Left ventricle myocardium inferior (tissue), 1 donor: Measurements from ENCODE around the gene ECHDC3. TPM values are rescaled to one million over a fixed set of nuclear protein-coding genes. Genes with fewer than 3 reads are reported as not detected.

Experiments
- DNase-seq: peaks from one replicate; pipeline ENCODE4 v3.0.0-alpha.2; 2020
- H3K27ac ChIP-seq: fragments of 200-600 bp; replicated peaks from 2 replicates; pipeline ENCODE4 v1.8.0; 2021
- H3K27me3 ChIP-seq: fragments of 200-600 bp; 2 replicates; pipeline ENCODE4 v1.8.0; 2021; ENCODE audit warnings: low read depth
- H3K36me3 ChIP-seq: fragments of 200-600 bp; 2 replicates; pipeline ENCODE4 v1.8.0; 2021
- H3K4me1 ChIP-seq: fragments of 200-600 bp; 2 replicates; pipeline ENCODE4 v1.8.0; 2021
- H3K4me3 ChIP-seq: fragments of 200-600 bp; 2 replicates; pipeline ENCODE4 v1.8.0; 2021; ENCODE audit warnings: mild to moderate bottlenecking, moderate library complexity
- H3K9me3 ChIP-seq: fragments of 200-600 bp; replicated peaks from 2 replicates; pipeline ENCODE4 v1.8.0; 2021
- intact Hi-C: fragments of 100-400 bp; cut with micrococcal nuclease; formaldehyde crosslinking; loops from one replicate; pipeline ENCODE4 v1.11.0; 2022
- total RNA-seq: library from RNA; stranded (reverse); fragmentation: NEBNext Ultra II Directional; extraction: Animal tissue kit (Norgen Biotek cat#: 25700); gene quantifications from one replicate; pipeline ENCODE4 v1.2.1, GENCODE V29; 2021
- TF ChIP-seq, protein P1 (sequence below): fragments of 200-600 bp; IDR thresholded peaks from 2 replicates; pipeline ENCODE4 v1.8.0; 2021; ENCODE audit warnings: antibody characterized with exemption, mild to moderate bottlenecking, borderline replicate concordance
- donor health status: DM: no; HTN: yes; CAD: no; lungs with severe emphysema.

The ECHDC3 gene
- total RNA-seq, 1 donor from 2014 or later, result 88.5 TPM

DNA sequence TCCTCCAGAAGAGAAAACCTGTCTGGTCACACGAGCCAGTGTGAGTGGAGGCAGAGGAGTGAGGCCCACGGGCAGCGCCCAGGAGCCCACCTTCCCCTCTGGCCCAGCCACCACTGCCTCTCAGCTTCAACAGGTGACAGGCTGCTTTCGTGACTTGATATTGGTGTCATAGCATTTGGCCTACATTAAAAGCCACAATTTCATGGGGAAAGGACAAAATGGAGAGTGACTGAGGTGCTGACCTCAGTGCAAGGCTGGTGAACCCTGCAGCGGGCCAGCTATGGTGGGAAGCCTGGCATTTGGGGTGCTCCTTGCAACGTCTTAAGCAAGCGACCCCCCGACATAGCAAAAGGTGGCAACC lies 21.3 kb downstream of the ECHDC3 start:
- Histone ChIP-seq H3K27me3 (no peaks in the 10 kb centered on the region), H3K27ac (no peak overlapping the region), H3K36me3 (peaks cover 37% of the 10 kb centered on the region), H3K4me1 (peaks cover 29% of the 10 kb centered on the region), H3K4me3 (no peak overlapping the region), H3K9me3 (no peaks in the 10 kb centered on the region)
- intact Hi-C loops, result no loop called here
- no peak for DNase-seq
- TF ChIP-seq, protein P1, sequence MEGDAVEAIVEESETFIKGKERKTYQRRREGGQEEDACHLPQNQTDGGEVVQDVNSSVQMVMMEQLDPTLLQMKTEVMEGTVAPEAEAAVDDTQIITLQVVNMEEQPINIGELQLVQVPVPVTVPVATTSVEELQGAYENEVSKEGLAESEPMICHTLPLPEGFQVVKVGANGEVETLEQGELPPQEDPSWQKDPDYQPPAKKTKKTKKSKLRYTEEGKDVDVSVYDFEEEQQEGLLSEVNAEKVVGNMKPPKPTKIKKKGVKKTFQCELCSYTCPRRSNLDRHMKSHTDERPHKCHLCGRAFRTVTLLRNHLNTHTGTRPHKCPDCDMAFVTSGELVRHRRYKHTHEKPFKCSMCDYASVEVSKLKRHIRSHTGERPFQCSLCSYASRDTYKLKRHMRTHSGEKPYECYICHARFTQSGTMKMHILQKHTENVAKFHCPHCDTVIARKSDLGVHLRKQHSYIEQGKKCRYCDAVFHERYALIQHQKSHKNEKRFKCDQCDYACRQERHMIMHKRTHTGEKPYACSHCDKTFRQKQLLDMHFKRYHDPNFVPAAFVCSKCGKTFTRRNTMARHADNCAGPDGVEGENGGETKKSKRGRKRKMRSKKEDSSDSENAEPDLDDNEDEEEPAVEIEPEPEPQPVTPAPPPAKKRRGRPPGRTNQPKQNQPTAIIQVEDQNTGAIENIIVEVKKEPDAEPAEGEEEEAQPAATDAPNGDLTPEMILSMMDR, result no peak

GRCh38 chr10:11765141-11765540 lies 23.0 kb downstream of the ECHDC3 start:
- Histone ChIP-seq H3K9me3 (no peaks in the 10 kb centered on the region), H3K27ac (no peak overlapping the region), H3K36me3 (peaks cover 37% of the 10 kb centered on the region), H3K4me1 (peaks cover 12% of the 10 kb centered on the region), H3K4me3 (no peak overlapping the region), H3K27me3 (no peaks in the 10 kb centered on the region)
- DNase-seq, result no peak
- intact Hi-C loops, result no loop called here
- TF ChIP-seq, protein P1, result no peak

DNA sequence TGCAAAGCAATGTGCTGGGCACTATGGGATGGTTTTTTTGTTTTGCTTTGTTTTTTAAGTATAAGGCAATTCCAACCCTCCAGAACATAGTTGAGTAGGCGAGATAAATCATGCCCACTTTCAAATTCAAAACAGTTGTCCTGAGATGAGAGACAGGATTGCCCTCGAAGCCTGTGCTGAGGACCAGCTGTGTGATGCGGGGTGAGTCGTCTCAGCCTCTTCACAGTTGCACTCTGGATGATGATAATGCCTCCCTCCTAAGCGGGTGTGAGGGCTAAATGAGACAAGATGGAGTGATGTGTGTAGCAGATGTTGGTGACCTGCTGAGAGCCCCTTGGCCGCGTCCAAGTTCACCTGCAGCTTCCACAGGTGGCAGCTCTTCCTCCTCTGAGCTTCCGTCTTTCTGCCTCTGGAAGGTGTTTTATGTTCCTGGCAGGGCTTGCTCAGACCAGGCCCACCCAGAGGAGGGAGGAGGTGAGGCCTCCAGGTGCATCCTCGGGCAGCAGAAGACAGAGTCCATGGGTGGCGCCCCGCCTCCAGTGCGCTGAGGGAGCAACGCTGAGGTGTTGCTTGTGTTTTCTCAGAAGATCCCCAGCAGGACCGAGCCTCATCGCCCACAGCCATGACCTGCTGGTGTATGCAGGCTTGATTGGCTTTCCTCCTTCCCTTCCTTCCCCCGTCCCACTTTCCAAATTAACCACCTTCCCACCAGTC lies 30.6 kb downstream of the ECHDC3 start:
- no peak overlapping the region for H3K4me3 ChIP-seq
- no peaks in the 10 kb centered on the region for H3K36me3 ChIP-seq
- no peak for DNase-seq
- no peak overlapping the region for H3K27ac ChIP-seq
- peaks cover 10% of the 10 kb centered on the region for H3K27me3 ChIP-seq
- no peaks in the 10 kb centered on the region for H3K9me3 ChIP-seq
- no peaks in the 10 kb centered on the region for H3K4me1 ChIP-seq
- TF ChIP-seq, protein P1, result no peak
- intact Hi-C loops, result no loop called here

- Histone ChIP-seq H3K36me3 (no peaks in the 10 kb centered on the region), H3K9me3 (no peaks in the 10 kb centered on the region), H3K4me1 (no peaks in the 10 kb centered on the region), H3K27ac (no peak overlapping the region), H3K4me3 (no peak overlapping the region), H3K27me3 (peaks cover 10% of the 10 kb centered on the region)
- TF ChIP-seq, protein P1, result no peak
- intact Hi-C loops, result no loop called here
- no peak for DNase-seq
Observed at GRCh38 chr10:11773761-11774441, 31.7 kb downstream of the ECHDC3 start.

DNA sequence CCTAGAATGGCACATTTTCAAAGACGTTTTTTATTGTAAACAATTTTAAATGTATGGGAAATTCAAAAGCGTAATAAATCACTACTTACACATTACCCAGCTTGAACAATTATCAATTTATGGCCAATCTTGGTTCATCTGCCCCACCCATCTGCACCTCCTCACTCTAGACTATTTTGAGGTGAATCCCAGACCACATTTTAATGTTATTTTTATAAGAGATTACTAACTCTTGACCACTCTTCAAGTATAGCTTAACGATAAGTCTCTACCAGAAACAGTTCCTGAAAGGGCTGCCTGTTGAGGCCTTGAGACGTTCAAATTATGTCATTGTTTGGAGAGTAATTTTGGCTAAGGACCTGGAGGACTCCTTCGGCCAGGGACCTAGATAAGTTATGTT lies 33.2 kb downstream of the ECHDC3 start:
- Histone ChIP-seq H3K4me3 (no peak overlapping the region), H3K27ac (no peak overlapping the region), H3K9me3 (no peaks in the 10 kb centered on the region), H3K4me1 (no peaks in the 10 kb centered on the region), H3K27me3 (peaks cover 10% of the 10 kb centered on the region), H3K36me3 (no peaks in the 10 kb centered on the region)
- intact Hi-C loops, result no loop called here
- TF ChIP-seq, protein P1, result no peak
- no peak for DNase-seq
